HepG2 (cell line): ENCODE data around the gene CSTF3. TPM values are rescaled to one million over a fixed set of nuclear protein-coding genes. Genes with fewer than 3 reads are reported as not detected.
A peak's percentile ranks its signal among the peaks of the same experiment; 100 is the strongest.

Source experiments
- ARID4A ChIP-seq: sonication (generic); formaldehyde crosslinking; IDR thresholded peaks from 2 replicates; pipeline ENCODE4 v1.5.0; 2020; ENCODE audit warnings: mild to moderate bottlenecking, missing genetic modification reagents, borderline replicate concordance
- CCDC6 ChIP-seq: sonication (generic); formaldehyde crosslinking; IDR thresholded peaks from 2 replicates; pipeline ENCODE4 v1.8.1; 2022; ENCODE audit warnings: mild to moderate bottlenecking, missing genetic modification reagents, moderate library complexity
- ETV6 ChIP-seq: sonication (generic); formaldehyde crosslinking; conservative IDR thresholded peaks from 2 replicates; pipeline ENCODE4 v1.4.0; 2020; ENCODE audit warnings: missing genetic modification reagents
- FOXO4 ChIP-seq: sonication (generic); formaldehyde crosslinking; conservative IDR thresholded peaks from 2 replicates; pipeline ENCODE4 v1.8.1; 2023; ENCODE audit warnings: missing genetic modification reagents
- ISX ChIP-seq: sonication (generic); formaldehyde crosslinking; conservative IDR thresholded peaks from 2 replicates; pipeline ENCODE4 v1.5.0; 2020; ENCODE audit warnings: missing genetic modification reagents
- MAFK ChIP-seq, 2 experiments: IDR thresholded peaks in 1 of 2; conservative IDR thresholded peaks in 1 of 2; 2 replicates each; pipeline ENCODE4 v1.6.1; 2011; ENCODE audit warnings: improper control_type of control experiment in 2 of 2, low read length in 2 of 2
- MEIS2 ChIP-seq: sonication (generic); formaldehyde crosslinking; IDR thresholded peaks from 2 replicates; pipeline ENCODE4 v1.9.0; 2021; ENCODE audit warnings: mild to moderate bottlenecking, missing genetic modification reagents
- MTA3 ChIP-seq: sonication (generic); formaldehyde crosslinking; IDR thresholded peaks from 2 replicates; pipeline ENCODE4 v1.4.0; 2020; ENCODE audit warnings: missing genetic modification reagents
- NFRKB ChIP-seq: fragments of 450-650 bp; IDR thresholded peaks from 2 replicates; pipeline ENCODE4 v1.6.1; 2017
- PLRG1 ChIP-seq: fragments of 450-650 bp; conservative IDR thresholded peaks from 2 replicates; pipeline ENCODE4 v1.6.1; 2016
- PLSCR1 ChIP-seq: sonication (generic); formaldehyde crosslinking; IDR thresholded peaks from 2 replicates; pipeline ENCODE4 v1.5.0; 2020; ENCODE audit warnings: missing genetic modification reagents, mild to moderate bottlenecking, borderline replicate concordance
- RFXAP ChIP-seq: sonication (generic); formaldehyde crosslinking; IDR thresholded peaks from 2 replicates; pipeline ENCODE4 v1.4.0; 2020; ENCODE audit warnings: missing genetic modification reagents, borderline replicate concordance
- SIX1 ChIP-seq: sonication (generic); formaldehyde crosslinking; IDR thresholded peaks from 2 replicates; pipeline ENCODE4 v1.4.0; 2020; ENCODE audit warnings: missing genetic modification reagents, borderline replicate concordance
- STAG1 ChIP-seq: sonication (generic); formaldehyde crosslinking; IDR thresholded peaks from 2 replicates; pipeline ENCODE4 v1.4.0; 2020; ENCODE audit warnings: missing genetic modification reagents
- TCF7 ChIP-seq: sonication (generic); IDR thresholded peaks from 2 replicates; pipeline ENCODE4 v1.6.1; 2016; ENCODE audit warnings: antibody characterized with exemption, low read depth
- TFDP1 ChIP-seq: IDR thresholded peaks from 2 replicates; pipeline ENCODE4 v1.6.1; 2016; ENCODE audit warnings: missing compliant biosample characterization, missing genetic modification reagents, borderline replicate concordance
- ZBTB43 ChIP-seq: sonication (generic); formaldehyde crosslinking; conservative IDR thresholded peaks from 2 replicates; pipeline ENCODE4 v1.4.0; 2020; ENCODE audit warnings: missing genetic modification reagents
- ZEB1 ChIP-seq: IDR thresholded peaks from 2 replicates; pipeline ENCODE4 v1.6.1; 2012; ENCODE audit warnings: mild to moderate bottlenecking, low read depth, inconsistent platforms; ENCODE audit not compliant: insufficient replicate concordance
- ZMYM3 ChIP-seq: sonication (generic); formaldehyde crosslinking; IDR thresholded peaks from 2 replicates; pipeline ENCODE4 v1.5.1; 2020; ENCODE audit warnings: mild to moderate bottlenecking, missing genetic modification reagents
- ZNF83 ChIP-seq: sonication (generic); formaldehyde crosslinking; IDR thresholded peaks from 2 replicates; pipeline ENCODE4 v1.4.0; 2020; ENCODE audit warnings: missing genetic modification reagents, mild to moderate bottlenecking, borderline replicate concordance
- polyA plus RNA-seq, 8 experiments: library from polyadenylated mRNA; depleted of rRNA in 3 of 8; stranded (reverse) in 7 of 8; unstranded in 1 of 8; fragments of >200 nt; fragmentation: Illumina TruSeq in 4 of 8; extraction: Trizol in 4 of 8; gene quantifications; 2 replicates each; pipeline versions ENCODE4 v1.2.1 to v1.2.3, GENCODE V29; 2011 to 2016; ENCODE audit warnings: low read depth in 4 of 8, missing spikeins in 1 of 8, mixed read lengths in 1 of 8; ENCODE audit not compliant: insufficient read depth in 1 of 8
- total RNA-seq, 5 experiments: library from RNA; depleted of rRNA; stranded (reverse); fragments of >200 nt; fragmentation: Illumina TruSeq; extraction: Trizol; gene quantifications; 2 replicates each; pipeline ENCODE4 v1.2.3, GENCODE V29; 2016; ENCODE audit warnings: low read depth in 1 of 5
- TF ChIP-seq, protein P1 (sequence below): IDR thresholded peaks from 2 replicates; pipeline ENCODE4 v1.6.1; 2012; ENCODE audit warnings: inconsistent platforms

The CSTF3 gene
- total and polyA plus RNA-seq, 2 of the 13 experiments (the other 11 are each of a cell fraction or from before 2014, with no cell fraction given), result 21.5 to 43.6 TPM

DNA sequence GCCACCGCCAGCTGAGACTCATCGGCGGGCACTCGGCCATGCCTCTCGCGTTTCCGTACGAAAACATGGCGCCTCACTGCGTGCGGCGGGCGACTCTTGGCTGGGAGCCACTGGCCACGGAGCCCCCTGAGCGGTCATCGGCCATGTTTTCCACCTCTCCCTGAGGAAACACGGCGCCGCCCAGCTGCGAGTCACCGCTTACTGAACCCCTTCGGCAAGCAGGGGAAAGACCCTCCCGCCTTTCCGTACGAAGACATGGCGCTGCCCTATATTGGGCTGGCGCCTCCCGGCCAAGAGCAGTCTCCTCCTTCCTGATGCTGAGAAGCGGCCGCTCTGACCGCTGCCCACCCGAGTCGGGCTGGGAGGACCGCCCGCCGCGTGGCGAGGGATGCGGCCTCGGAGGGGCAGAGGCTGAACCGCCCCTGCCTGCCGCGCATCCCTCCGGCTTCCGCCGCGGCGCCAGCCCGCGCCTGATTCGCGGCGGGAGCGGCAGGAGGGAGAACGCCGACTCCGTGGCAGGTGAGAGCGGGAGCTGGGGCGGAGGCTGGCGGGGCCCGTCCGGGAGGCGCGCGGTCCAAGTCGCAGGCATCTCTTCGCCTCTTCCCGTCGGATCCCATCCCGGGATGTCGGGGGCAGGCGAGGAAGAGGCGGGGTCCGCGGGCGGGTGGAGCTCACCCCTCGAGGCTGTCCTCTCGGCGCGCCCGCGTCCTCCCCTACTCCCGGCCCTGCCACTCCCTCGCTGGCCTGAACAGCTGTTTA lies 121.8 kb downstream of the CSTF3 start, which contains the start of gene TCP11L1 (continued):
- TF ChIP-seq ARID4A (peak; percentile 92), ZEB1 (no peak), TFDP1 (CRISPR knock-in tag) (no peak; the same call in 1 of the 2 replicates), ZBTB43 (CRISPR knock-in tag) (no peak), PLSCR1 (CRISPR knock-in tag) (no peak), TCF7 (no peak), ZNF83 (CRISPR knock-in tag) (no peak), ZMYM3 (CRISPR knock-in tag) (no peak), NFRKB (peak; percentile 71), RFXAP (CRISPR knock-in tag) (0 out of 2 replicates have a peak, but pooled peaks have one; percentile 10), STAG1 (CRISPR knock-in tag) (0 out of 2 replicates have a peak, but pooled peaks have one; percentile 3), FOXO4 (CRISPR knock-in tag) (no peak), SIX1 (CRISPR knock-in tag) (no peak), CCDC6 (CRISPR knock-in tag) (no peak; the same call in 1 of the 2 replicates), MAFK (conservative IDR thresholded peaks at IDR 0.05 in 1 of 2, IDR thresholded peaks at IDR 0.05 in 1 of 2; ENCODE audit: low read length in 2 of 2) (no peak), MEIS2 (no peak; the same call in 1 of the 2 replicates), ISX (0 out of 2 replicates have a peak, but pooled peaks have one; percentile 50), ETV6 (no peak), PLRG1 (no peak), MTA3 (CRISPR knock-in tag) (no peak)
- TF ChIP-seq, protein P1, sequence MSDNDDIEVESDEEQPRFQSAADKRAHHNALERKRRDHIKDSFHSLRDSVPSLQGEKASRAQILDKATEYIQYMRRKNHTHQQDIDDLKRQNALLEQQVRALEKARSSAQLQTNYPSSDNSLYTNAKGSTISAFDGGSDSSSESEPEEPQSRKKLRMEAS, result peak; percentile 76
